HepG2 (cell line): ENCODE results near the gene CNTD1. TPM values are rescaled to one million over a fixed set of nuclear protein-coding genes. Genes with fewer than 3 reads are reported as not detected.
A peak's percentile ranks its signal among the peaks of the same experiment; 100 is the strongest.

Experiments used
- AFF4 ChIP-seq: sonication (generic); formaldehyde crosslinking; IDR thresholded peaks from 2 replicates; pipeline ENCODE4 v1.4.0; 2020; ENCODE audit warnings: missing genetic modification reagents
- CBFB ChIP-seq: sonication (generic); formaldehyde crosslinking; IDR thresholded peaks from 2 replicates; pipeline ENCODE4 v1.4.0; 2020; ENCODE audit warnings: missing genetic modification reagents
- CCAR2 ChIP-seq: fragments of 200-400 bp; formaldehyde crosslinking; optimal IDR thresholded peaks from 2 replicates; pipeline ENCODE3; 2018; ENCODE audit warnings: low read depth, mild to moderate bottlenecking, low read length, moderate library complexity
- DPF2 ChIP-seq: sonication (generic); formaldehyde crosslinking; IDR thresholded peaks from 2 replicates; pipeline ENCODE4 v1.4.0; 2020; ENCODE audit warnings: mild to moderate bottlenecking, low read depth, missing genetic modification reagents, borderline replicate concordance
- ELF1 ChIP-seq: sonication (generic); formaldehyde crosslinking; IDR thresholded peaks from 2 replicates; pipeline ENCODE4 v1.4.0; 2020; ENCODE audit warnings: missing genetic modification reagents
- HNF1A ChIP-seq, 2 experiments: sonication (generic) in 1 of 2; formaldehyde crosslinking in 1 of 2; IDR thresholded peaks; 2 replicates each; pipeline versions ENCODE4 v1.4.0 to v1.6.1; 2016 to 2020; ENCODE audit warnings: borderline replicate concordance in 1 of 2, low read depth in 1 of 2, mild to moderate bottlenecking in 1 of 2, missing genetic modification reagents in 1 of 2
- MYNN ChIP-seq: sonication (generic); formaldehyde crosslinking; IDR thresholded peaks from 2 replicates; pipeline ENCODE4 v1.4.0; 2020; ENCODE audit warnings: mild to moderate bottlenecking, low read depth, missing genetic modification reagents
- PRPF4 ChIP-seq: fragments of 200-400 bp; formaldehyde crosslinking; IDR thresholded peaks from 2 replicates; pipeline ENCODE4 v1.6.1; 2016; ENCODE audit warnings: low read length, low read depth; ENCODE audit not compliant: poor library complexity, severe bottlenecking
- SALL1 ChIP-seq: sonication (generic); formaldehyde crosslinking; IDR thresholded peaks from 2 replicates; pipeline ENCODE4 v1.8.0; 2022; ENCODE audit warnings: mild to moderate bottlenecking, missing genetic modification reagents
- STAG1 ChIP-seq: sonication (generic); formaldehyde crosslinking; IDR thresholded peaks from 2 replicates; pipeline ENCODE4 v1.4.0; 2020; ENCODE audit warnings: missing genetic modification reagents
- TAF1 ChIP-seq: sonication (generic); formaldehyde crosslinking; IDR thresholded peaks from 2 replicates; pipeline ENCODE4 v1.4.0; 2020; ENCODE audit warnings: missing genetic modification reagents
- ZFP41 ChIP-seq: sonication (generic); formaldehyde crosslinking; IDR thresholded peaks from 2 replicates; pipeline ENCODE4 v1.4.0; 2020; ENCODE audit warnings: mild to moderate bottlenecking, missing genetic modification reagents, borderline replicate concordance
- ZNF354B ChIP-seq: sonication (generic); formaldehyde crosslinking; IDR thresholded peaks from 2 replicates; pipeline ENCODE4 v1.8.0; 2022; ENCODE audit warnings: mild to moderate bottlenecking, missing genetic modification reagents
- ZNF451 ChIP-seq: sonication (generic); formaldehyde crosslinking; IDR thresholded peaks from 2 replicates; pipeline ENCODE4 v1.5.0; 2020; ENCODE audit warnings: mild to moderate bottlenecking, missing genetic modification reagents
- ZNF772 ChIP-seq: sonication (generic); formaldehyde crosslinking; IDR thresholded peaks from 2 replicates; pipeline ENCODE4 v1.5.0; 2020; ENCODE audit warnings: mild to moderate bottlenecking, missing genetic modification reagents
- polyA plus RNA-seq, 8 experiments: library from polyadenylated mRNA; depleted of rRNA in 3 of 8; stranded (reverse) in 7 of 8; unstranded in 1 of 8; fragments of >200 nt; fragmentation: Illumina TruSeq in 4 of 8; extraction: Trizol in 4 of 8; gene quantifications; 2 replicates each; pipeline versions ENCODE4 v1.2.1 to v1.2.3, GENCODE V29; 2011 to 2016; ENCODE audit warnings: low read depth in 4 of 8, missing spikeins in 1 of 8, mixed read lengths in 1 of 8; ENCODE audit not compliant: insufficient read depth in 1 of 8
- total RNA-seq, 5 experiments: library from RNA; depleted of rRNA; stranded (reverse); fragments of >200 nt; fragmentation: Illumina TruSeq; extraction: Trizol; gene quantifications; 2 replicates each; pipeline ENCODE4 v1.2.3, GENCODE V29; 2016; ENCODE audit warnings: low read depth in 1 of 5

The CNTD1 gene
- total and polyA plus RNA-seq, 2 of the 13 experiments (the other 11 are each of a cell fraction or from before 2014, with no cell fraction given), result 0.11 to 0.15 TPM

GRCh38 chr17:42779936-42780850 lies 18.5 kb upstream of the CNTD1 start, which contains the start of gene WNK4 (continued):
- TF ChIP-seq CBFB (peak; percentile 21; the same call in 1 of the 2 replicates), CCAR2 (peak; percentile 29), AFF4 (no peak), ZNF354B (CRISPR knock-in tag) (0 out of 2 replicates have a peak, but pooled peaks have one; percentile 27), DPF2 (CRISPR knock-in tag) (peak; percentile 76; the same call in 1 of the 2 replicates), SALL1 (CRISPR knock-in tag) (peak; percentile 84), PRPF4 (no peak), ZNF451 (peak; percentile 40), MYNN (CRISPR knock-in tag) (peak; percentile 39), TAF1 (CRISPR knock-in tag) (peak; percentile 81; the same call in 1 of the 2 replicates), HNF1A (IDR thresholded peaks at IDR 0.05; ENCODE audit: low read depth) (no peak), HNF1A (CRISPR knock-in tag; IDR thresholded peaks at IDR 0.05; ENCODE audit: borderline replicate concordance) (peak; percentile 80), STAG1 (CRISPR knock-in tag) (peak; percentile 14), ELF1 (peak; percentile 72), ZNF772 (CRISPR knock-in tag) (peak; percentile 97), ZFP41 (no peak)
